ENCODE measurements around the gene ENHO.
A peak's percentile ranks its signal among the peaks of the same experiment; 100 is the strongest.
"Not testable (repeated sequence)": the region's sequence is repeated elsewhere in the genome, so short reads cannot be mapped to it uniquely, and the experiment has no call there.

The ENHO gene

GRCh38 chr9:34505370-34506120 lies 17.2 kb downstream of the ENHO start:
- DNase-seq: no peak

GRCh38 chr9:34503406-34503805 lies 19.4 kb downstream of the ENHO start:
- no peak for DNase-seq

DNA sequence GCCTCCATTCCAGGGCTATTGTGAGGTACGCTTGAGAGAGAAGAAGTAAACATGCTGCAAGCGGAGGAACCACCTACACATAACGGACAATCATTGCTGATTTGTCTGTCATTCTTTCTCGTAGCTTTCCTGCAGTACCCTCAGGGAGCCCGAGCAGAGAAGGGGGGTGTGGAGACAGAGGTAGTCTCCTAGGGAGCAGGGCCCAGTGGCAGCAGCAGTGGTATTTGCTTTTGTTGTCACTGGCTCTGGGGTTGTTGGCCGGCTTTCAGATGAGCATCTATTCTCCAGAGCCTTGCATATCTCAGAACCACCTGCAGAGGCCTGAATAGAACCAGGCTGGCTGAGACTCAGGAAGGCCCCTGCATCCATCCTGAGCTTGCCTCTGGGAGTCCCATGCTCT lies 19.9 kb downstream of the ENHO start:
- no peak for DNase-seq

DNA sequence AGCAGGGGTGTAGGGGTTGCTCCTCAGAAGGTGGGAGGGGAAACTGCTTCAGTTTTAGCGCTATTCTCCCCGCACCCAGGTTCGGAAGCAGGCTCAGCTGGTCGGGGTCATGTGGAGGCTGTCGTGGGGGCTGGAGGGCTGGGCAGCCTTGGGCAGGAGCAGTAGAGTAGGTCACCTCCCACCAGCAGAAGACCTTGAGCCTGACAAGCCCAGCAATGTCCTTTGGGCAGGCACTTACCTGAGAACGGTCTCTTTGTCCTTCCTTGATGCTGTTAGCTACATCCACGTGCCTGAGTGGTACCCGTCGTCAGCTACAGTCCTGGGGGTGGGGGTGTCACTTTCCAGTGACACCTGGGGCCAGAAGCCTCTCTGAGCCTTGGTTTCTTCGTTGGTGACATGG lies 20.3 kb downstream of the ENHO start:
- DNase-seq: no peak

- no peak for DNase-seq
Observed at GRCh38 chr9:34501889-34502425, 20.8 kb downstream of the ENHO start.

- DNase-seq: no peak
Observed at GRCh38 chr9:34501372-34501771, 21.4 kb downstream of the ENHO start.

- peak; percentile 28 to 44 for DNase-seq
Observed at GRCh38 chr9:34500623-34501267, 22.0 kb downstream of the ENHO start.

DNA sequence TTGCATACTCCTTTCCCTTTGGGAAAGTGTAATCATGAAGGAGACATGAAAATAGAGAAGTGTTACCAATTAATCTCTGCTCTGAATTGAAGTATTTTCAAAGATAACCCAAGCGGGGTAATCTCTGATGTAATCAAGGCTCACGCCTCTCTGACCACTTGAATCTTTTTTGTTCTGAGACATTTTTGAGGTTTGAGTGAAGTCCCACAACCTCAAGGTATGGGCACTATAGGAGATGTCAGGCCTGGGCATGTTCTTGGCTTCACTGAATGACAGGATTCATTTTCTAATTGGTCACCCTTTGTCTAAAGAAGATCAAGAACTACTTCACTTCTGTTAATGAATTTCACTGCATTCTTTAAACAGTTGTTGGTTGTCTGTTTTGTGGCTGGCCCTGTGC lies 23.7 kb downstream of the ENHO start:
- no peak for DNase-seq

DNA sequence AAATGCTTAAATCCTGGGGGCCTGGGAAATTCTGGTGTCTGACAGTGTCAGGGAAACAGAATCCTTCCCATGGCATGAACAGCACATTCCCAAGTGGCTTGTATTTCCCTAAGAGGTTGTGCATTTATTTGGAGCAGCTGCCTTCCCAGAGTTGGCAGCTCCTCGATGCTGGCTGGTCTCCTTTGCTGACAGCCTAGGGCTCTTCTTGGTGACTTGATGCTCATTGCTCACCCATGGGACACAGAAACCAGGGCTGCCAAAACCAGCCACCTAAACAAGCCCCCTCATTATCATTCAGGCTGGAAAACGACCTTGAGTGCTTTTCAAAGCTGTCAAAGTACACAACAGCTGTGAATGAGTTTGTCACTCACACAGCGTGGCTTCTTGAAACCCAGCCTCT lies 24.2 kb downstream of the ENHO start:
- no peak for DNase-seq

DNA sequence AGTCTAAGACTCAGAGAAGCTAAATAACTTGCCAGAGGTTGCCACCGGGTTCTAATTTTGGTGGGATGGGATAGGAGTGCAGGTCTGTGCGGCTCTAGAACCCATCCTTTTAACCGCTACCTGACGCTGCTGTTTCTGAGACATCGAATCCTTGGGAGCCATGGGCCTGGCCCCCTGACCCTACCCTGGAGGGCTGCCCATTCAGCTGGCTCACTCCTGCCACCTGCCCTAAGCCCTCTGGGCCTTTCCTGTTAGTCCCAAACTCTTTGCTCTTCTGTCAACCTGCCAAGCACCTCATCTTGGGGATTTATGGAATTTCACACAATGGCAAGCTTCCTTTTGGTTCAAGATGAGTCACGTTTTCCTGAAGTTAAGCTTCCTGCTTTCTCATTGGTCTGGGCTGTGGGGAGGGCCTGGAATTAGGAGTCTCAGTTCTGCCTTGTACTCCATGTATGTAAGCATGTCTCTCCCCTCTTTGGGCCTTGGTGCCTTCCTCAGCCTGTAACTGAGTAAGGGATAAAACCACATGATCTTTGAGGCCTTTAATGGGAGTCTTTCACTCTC lies 26.6 kb downstream of the ENHO start:
- DNase-seq: no peak

GRCh38 chr9:34493972-34494535 lies 28.7 kb downstream of the ENHO start:
- no peak for DNase-seq

- DNase-seq: no peak
Observed at GRCh38 chr9:34492051-34492450, 30.7 kb downstream of the ENHO start.

GRCh38 chr9:34491596-34491995 lies 31.2 kb downstream of the ENHO start:
- no peak for DNase-seq

GRCh38 chr9:34490760-34491159 lies 32.0 kb downstream of the ENHO start:
- DNase-seq: no peak

DNA sequence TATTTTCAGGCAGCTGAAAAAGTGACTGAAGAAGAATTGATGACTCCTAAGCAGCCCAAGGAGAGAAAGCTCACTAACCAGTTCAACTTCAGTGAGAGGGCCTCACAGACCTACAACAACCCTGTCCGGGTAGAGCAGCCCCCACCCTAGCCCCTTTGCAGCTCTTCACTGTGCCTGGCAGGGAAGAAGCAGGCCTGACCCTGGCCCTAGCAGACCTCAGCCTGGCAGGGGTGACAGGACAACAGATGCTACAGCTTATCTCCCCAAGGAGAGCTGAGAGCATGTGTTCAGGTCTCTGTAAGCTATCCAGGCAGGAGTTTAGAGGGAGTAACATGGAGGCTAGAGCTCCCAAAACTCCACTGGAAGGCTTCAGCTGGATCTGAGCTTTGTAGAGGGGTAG lies 32.4 kb downstream of the ENHO start:
- no peak for DNase-seq

DNA sequence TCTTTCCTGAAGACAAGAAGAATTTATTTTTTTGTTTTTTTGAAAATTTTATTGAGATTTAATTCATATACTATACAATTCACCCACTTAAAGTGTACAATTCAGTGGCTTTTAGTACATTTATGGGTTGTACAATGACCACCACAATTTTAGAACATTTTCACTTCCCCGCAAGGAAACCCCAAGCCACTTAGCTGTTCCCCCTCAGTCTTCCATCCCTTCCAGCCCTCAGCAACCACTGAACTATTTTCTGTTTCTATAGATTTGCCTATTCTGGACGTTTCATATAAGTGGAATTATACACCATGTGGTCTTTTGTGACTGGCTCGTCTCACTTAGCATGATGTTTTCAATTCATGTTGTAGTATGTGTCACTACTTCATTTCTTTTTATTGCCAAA lies 36.2 kb downstream of the ENHO start:
- no peak for DNase-seq

DNA sequence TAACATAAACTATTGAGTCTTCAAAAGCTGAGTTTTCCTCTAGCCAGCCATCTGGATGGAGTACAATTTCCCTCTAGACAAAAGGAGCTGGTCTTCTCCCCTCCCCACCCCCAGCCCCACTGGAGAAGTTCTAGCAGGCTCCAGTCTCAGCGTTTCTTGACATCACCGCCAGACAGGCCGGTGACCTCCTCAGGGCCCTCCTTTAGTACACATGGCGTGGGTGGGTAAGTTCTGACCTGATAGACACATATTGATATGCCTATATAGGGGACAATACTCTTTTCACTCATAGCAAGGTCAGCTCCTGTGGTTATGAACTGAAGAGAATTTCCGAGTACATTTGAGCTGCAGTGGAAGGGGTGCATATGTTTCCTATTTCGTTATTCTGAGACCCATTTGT lies 37.0 kb downstream of the ENHO start:
- DNase-seq: no peak

DNA sequence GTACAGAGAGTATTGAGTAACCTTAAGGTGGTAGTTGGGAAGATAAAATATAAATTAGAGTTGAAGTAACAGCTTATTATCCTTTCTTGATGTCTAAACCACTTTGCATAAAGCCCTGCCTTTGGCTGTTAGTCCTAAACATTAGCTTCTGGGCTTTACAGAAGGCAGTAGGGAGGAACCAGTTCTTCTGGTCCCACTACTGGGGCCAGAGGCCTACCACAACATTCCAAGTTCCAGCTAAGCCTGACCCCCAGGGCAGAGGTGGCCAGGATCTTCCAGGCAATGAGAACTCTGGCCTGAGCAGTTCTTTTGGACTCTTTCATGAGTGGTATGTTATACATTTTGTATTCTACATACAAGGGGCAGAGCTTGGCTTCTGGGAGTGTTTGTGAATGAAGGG lies 38.1 kb downstream of the ENHO start:
- no peak for DNase-seq

GRCh38 chr9:34482746-34483145 lies 40.0 kb downstream of the ENHO start:
- not testable (repeated sequence) for DNase-seq

DNA sequence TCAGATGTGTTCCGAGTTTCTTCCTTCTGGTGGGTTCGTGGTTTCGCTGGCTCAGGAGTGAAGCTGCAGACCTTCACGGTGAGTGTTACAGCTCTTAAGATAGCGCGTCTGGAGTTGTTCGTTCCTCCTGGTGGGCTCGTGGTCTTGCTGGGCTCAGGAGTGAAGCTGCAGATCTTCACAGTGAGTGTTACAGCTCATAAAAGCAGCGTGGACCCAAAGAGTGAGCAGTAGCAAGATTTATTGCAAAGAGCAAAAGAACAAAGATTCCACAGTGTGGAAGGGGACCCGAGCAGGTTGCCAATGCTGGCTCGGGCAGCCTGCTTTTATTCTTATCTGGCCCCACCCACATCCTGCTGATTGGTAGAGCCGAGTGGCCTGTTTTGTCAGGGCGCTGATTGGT lies 41.2 kb downstream of the ENHO start:
- not testable (repeated sequence) for DNase-seq

DNA sequence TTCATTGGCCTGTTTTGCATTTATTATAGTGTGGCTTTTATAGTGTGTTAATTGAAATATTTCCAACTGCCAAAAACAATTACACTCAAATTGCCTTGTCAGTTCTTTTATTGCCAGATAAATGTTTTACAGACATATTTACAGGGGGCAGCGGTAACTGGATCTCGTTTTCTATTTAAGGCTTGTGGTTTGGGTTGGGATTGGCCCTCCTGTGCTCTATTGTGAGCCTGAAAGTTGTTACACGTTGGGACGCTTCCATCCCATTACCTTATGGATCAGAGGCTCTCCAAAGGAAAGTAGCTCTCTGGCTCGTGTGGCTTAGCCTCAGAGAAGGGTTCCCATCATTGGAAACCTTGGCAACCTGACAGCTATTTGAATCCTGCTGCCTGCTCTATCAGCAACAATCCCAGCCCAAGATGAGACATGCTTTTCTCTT lies 43.3 kb downstream of the ENHO start:
- DNase-seq: no peak

- DNase-seq: no peak
Observed at GRCh38 chr9:34477541-34477940, 45.2 kb downstream of the ENHO start.

DNA sequence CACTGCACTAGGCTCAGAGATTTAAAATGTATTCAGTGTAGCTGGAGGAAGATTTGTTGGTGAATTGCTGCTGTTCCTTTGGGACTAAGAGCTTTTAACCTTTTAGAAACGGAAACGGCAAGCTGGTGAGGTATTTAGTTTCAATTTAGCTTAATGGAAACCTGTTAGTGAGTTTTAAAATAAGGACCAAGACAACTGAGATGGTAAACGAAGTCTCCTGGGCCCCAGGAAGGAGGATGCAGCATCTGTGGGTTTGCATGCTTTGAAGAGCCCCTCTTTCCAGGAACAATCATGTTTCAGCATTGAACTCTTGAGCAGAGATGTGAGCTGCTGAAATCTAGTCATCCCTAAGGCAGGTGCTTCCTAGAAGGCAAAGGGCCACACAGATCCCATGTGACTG lies 47.7 kb downstream of the ENHO start:
- DNase-seq: no peak
